T-helper 22 cell (primary cell): Measurements from ENCODE around the gene RAD23B.

Experiments used
- DNase-seq: peaks from one replicate; pipeline ENCODE4 v3.0.0-alpha.2; 2020; ENCODE audit warnings: low read depth

The RAD23B gene

GRCh38 chr9:107378006-107378405, 94.9 kb downstream of the RAD23B start:
- no peak for DNase-seq
